CD4-positive, alpha-beta T cell treated with Interleukin-21 for 1 hour (primary cell): ENCODE measurements around the gene SLC35G2.
A peak's percentile ranks its signal among the peaks of the same experiment; 100 is the strongest.
"Not testable (repeated sequence)": the region's sequence is repeated elsewhere in the genome, so short reads cannot be mapped to it uniquely, and the experiment has no call there.

Experiments
- DNase-seq: peaks from one replicate; pipeline ENCODE4 v3.0.0-alpha.2; 2020

The SLC35G2 gene

DNA sequence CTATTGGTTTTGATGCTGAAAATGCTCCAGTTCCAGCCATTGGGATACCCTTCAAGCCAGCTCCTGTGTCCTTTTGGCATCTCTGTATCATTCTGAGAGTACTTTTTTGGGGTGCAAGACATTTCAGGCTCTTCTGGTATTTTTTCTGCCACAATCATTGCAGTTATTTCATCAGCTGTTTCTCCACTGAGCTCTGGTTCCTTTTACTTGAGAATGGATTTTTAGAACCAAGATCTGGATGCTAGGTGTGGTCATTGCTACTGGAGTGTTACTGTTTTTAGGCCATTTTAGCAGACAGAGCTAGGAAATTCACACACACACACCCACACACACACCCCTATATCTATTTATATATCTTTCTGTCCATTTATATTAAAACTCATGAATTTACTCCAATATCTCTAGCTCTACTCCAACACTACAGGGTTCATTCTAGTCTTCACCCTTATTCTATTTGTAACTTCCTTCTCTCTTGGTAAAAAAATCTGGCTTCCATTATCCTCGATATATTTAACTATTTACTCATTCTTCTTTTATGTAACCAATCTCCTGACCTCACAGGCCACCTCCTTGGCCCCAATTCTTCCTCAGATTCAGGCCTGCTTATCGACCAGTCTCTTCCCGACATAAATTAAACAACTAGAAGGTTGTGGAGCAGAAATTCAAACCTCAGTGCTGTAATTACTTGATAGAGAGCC lies 17.0 kb downstream of the SLC35G2 start:
- no peak for DNase-seq

GRCh38 chr3:136836511-136837156 lies 17.7 kb downstream of the SLC35G2 start:
- no peak for DNase-seq

DNA sequence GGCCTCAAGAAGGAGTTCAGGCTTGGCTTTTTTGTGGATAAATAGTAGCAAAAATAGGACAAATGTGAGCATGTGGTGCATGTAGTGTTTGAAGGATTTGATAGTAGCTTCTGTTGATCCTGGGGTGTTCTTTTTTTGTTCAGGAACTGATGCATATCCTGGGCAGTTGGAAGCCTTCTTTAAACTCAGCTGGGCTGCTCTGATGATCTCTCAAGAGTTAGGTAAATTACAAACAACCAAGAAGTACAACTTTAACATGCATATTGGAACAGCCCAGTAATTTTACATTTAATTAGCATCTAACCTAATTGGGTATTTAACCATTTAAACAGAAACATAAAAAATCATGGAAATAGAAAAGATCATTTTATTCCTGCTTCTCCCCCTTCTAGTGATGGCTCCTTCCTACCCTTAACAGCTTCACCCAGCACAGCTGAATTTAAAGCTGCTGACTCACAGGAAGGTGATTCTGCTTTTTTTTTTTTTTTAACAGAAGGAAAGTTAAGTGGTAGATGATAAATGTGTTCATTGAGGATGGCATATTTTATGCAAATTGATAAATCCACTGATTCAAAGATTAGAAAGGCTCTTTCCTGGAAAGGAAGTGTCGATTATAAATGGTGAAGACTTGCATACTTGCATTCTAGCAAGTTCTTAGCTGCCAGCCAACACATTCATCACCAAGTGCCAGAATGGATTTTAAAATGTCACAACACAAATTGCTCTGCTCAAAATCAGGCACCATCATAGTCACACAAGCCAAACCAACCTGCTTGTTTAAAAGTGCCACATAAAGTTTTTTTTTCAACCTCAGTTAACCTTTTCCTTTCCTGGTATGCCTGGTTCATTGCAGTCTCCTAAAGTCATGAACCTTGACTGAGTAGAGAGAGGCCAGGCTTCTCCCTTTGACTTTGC lies 20.0 kb downstream of the SLC35G2 start:
- DNase-seq, result no peak

- no peak for DNase-seq
Measured at GRCh38 chr3:136839556-136839931, 20.6 kb downstream of the SLC35G2 start.

DNA sequence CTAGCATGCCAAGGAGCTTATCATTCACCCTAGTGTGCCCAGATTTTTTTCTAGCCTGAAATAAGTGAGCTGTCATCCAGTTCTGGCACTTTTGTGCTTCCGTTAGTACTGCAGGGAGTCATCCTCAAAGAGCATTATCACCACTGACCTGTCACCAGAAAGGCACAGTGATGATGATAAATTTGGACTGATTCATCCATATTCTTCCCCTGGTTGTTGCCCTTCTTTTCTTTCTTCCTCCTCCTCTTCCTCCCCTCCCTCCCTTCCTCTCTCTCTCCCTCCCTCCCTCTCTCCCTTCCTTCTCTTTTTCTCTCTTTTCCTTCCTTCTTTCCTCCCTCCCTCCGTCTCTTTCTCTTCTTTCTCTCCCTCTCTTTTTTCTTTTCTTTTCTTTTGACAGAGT lies 21.3 kb downstream of the SLC35G2 start:
- no peak for DNase-seq

- DNase-seq, result no peak
Measured at GRCh38 chr3:136842294-136842693, 23.4 kb downstream of the SLC35G2 start.

DNA sequence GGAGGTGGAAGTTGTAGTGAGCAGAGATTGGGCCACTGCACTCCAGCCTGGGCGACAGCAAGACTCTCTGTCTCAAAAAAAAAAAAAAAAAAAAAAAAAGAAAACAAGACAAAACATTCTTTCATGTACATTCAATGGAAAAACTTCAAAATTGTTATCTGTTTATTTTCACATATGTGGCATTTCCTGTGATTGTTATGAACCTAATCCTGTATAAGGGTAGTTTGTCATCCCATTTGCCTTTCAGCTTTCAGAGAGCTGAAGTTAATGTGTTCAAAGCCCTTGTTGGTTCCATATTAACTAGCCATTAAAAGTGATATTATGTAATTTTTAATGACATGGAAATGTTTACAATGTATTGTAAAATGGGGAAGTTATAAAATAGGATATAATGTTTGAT lies 25.8 kb downstream of the SLC35G2 start:
- no peak for DNase-seq

DNA sequence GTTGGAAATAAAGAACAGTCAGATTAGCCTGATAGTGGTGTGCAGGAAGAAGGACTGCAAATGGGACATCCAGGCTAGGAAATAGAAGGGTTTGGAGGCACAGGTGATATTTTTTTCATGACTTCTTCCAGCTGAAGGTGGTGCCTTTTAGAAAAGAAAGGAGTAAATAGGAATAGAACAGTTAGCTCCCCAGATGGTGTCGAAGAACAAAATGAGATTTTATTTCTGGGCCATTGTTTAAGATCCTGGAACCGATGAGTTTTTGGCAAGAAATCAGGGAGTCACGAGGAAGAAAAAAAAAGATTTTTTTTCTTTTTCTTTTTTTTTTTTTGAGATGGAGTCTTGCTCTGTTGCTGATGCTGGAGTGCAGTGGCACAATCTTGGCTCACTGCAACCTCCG lies 33.3 kb downstream of the SLC35G2 start:
- no peak for DNase-seq

DNA sequence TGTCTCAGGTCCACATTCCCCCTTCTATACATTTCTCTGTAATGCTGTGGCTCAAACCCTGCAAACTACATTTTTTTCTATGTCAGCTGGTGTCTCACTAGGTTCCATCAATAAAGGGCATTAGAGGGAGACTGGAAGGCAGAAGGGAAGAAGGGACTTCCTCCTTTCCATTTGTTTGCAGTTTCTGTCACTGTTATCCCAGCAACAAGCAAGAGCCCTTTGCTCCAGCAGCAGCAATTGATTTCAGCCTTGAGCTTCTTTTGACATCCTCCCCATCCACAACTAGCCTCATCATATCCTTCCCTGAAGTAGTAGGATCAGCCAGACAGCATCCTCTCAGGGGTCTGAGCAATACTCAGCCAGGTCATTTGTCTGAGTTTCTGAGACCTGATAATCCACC lies 37.7 kb downstream of the SLC35G2 start:
- DNase-seq, result no peak

GRCh38 chr3:136858381-136858780 lies 39.5 kb downstream of the SLC35G2 start:
- DNase-seq, result no peak

DNA sequence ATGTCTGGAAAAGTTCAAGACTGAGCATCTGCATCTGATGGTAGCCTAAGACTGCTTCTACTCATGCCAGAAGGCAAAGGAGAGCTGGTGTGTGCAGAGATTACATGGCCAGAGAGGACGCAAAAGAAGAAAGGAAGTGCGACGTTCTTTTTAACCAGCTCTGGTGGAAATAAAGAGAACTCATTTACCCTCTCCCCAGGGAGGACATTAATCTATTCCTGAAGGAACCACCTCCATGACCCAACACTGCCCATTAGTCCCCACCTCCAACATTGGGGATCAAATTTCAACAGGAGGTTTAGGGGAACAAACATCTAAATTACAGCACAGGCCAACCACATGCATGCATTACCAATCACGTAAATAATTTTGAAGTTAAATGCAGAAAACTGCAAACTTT lies 41.6 kb downstream of the SLC35G2 start:
- DNase-seq, result no peak

GRCh38 chr3:136861890-136862616 lies 43.1 kb downstream of the SLC35G2 start, which contains the start of gene NCK1:
Gene NCK1 (plus strand): TSS chr3:136862208. CDS start chr3:136928002, 65,794 bp downstream.
- peak; percentile 98 for DNase-seq

DNA sequence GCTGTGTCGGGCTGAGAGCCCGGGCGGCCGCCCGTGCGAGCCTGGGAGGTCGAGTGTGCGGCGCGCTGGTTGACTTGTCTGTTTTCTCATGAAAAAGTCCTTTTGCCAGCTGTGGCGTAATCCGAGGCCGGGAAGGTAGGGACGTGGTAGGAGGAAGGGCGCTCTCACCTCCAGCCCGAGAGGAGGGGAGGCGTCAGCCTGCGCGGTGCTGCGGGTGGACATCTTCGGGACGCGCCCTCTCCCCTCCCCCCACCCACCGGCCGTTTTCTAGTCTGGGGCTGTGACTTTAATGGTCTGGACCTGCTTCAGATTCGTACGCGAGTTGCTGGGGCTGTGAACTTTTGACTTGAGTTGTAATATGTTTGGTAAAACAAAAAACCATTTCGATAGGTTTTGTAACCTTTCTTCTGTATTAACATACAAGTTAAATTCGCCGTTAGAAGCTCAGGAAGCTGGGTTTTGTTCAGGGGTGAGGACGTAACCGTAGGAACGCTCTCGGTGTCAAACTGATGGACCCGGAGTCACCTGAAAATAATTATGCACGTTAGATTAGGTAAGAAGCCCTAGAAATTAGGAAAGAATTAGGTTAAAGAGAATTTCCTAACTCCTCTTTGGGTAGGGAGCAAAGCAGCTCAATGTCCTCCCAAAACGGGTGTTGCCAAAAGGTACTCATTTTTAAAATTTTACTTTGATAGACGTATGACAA lies 43.8 kb downstream of the SLC35G2 start:
- DNase-seq, result peak; percentile 55

- no peak for DNase-seq
Measured at GRCh38 chr3:136869282-136869681, 50.4 kb downstream of the SLC35G2 start.

DNA sequence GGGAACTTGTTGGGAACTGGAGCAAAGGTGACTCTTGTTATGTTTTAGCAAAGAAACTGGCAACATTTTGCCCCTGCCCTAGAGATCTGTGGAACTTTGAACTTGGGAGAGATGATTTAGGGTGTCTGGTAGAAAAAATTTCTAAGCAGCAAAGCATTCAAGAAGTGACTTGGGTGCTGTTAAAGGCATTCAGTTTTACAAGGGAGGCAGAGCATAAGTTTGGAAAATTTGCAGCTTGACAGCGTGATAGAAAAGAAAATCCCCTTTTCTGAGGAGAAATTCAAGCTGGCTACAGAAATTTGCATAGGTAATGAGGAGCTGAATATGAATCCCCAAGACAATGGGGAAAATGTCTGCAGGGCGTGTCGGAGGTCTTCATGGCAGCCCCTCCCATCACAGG lies 53.3 kb downstream of the SLC35G2 start:
- not testable (repeated sequence) for DNase-seq

DNA sequence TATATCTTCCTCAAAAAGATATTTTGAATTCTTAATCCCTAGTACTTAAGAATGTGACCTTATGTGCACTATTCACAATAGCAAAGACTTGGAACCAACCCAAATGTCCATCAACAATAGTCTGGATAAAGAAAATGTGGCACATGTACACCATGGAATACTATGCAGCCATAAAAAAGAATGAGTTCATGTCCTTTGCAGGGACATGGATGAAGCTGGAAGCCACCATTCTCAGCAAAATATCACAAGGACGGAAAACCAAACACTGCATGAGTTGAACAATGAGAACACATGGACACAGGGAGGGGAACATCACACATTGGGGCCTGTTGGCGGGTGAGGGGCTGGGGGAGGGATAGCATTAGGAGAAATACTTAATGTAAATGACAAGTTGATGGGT lies 60.6 kb downstream of the SLC35G2 start:
- not testable (repeated sequence) for DNase-seq

GRCh38 chr3:136882571-136882970 lies 63.6 kb downstream of the SLC35G2 start:
- peak; percentile 49 for DNase-seq

DNA sequence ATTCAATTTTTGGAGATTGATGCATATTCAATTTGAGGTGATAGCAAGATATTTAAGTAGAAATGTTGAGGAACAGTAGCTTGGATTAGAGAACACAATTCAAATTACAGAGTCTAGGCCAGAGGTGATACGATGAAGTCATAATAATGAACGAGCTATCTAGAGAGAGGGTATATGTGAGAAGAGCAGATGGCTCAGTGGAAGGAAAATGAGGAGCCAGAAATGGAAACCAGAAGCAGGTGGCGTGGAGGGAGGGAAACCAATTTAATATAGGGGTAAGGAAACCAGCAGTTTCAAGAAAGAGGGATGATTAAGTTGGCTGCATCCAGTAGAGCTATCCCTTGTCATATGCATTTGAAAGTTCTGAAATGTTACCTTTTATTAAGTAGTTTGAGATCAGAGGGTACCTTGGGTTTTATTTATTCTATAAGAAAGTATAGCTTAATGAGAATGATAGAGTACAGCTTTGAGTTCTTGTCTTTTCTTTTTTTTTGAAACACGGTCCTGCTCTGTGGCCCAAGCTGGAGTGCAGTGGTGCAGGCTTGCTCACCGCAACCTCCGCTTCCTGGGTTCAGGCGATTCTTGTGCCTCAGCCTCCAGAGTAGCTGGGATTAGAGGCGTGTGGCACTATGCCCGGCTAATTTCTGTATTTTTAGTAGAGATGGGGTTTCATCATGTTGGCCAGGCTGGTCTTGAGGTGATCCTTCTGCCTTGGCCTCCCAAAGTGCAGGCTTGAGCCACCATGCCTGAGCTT lies 65.2 kb downstream of the SLC35G2 start:
- no peak for DNase-seq

GRCh38 chr3:136885357-136886213 lies 66.7 kb downstream of the SLC35G2 start:
- peak; percentile 49 for DNase-seq

DNA sequence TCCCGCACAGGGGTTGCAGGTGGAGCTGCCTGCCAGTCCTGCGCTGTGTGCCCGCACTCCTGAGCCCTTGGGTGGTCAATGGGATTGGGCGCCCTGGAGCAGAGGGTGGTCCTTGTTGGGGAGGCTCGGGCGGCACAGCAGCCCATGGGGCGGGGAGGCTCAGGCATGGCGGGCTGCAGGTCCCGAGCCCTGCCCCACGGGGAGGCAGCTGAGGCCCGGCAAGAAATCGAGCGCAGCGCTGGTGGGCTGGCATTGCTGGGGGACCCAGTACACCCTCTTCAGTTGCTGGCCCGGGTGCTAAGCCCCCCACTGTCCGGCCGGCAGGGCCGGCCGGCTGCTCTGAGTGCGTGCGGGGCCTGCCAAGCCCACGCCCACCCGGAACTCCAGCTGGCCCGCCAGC lies 71.0 kb downstream of the SLC35G2 start:
- DNase-seq, result no peak
